NB4 (cell line): ENCODE measurements around the gene FAM120AOS.

Source experiments
- CTCF ChIP-seq: IDR thresholded peaks from one replicate; pipeline ENCODE4 v1.5.1; 2012; ENCODE audit warnings: low read depth, low read length
- MYC ChIP-seq: IDR thresholded peaks from 2 replicates; pipeline ENCODE4 v1.6.1; 2011; ENCODE audit warnings: low read depth, low read length
- POLR2A ChIP-seq: IDR thresholded peaks from 2 replicates; pipeline ENCODE4 v1.6.1; 2011; ENCODE audit warnings: mild to moderate bottlenecking; ENCODE audit not compliant: insufficient read length; ENCODE audit errors: extremely low read depth

- no peak for TF ChIP-seq MYC
- no peak for TF ChIP-seq CTCF
- no peak for TF ChIP-seq POLR2A
These were observed 47.0 kb downstream of the FAM120AOS start for GRCh38 chr9:93406371-93406770.
